Pons (tissue), 1 donor: ENCODE measurements around the gene UBQLN4.
"Not testable (repeated sequence)": the region's sequence is repeated elsewhere in the genome, so short reads cannot be mapped to it uniquely, and the experiment has no call there.

Experiments used
- DNase-seq: peaks from one replicate; pipeline ENCODE4 v3.0.0-alpha.2; 2016; ENCODE audit warnings: low spot score

Gene UBQLN4

DNA sequence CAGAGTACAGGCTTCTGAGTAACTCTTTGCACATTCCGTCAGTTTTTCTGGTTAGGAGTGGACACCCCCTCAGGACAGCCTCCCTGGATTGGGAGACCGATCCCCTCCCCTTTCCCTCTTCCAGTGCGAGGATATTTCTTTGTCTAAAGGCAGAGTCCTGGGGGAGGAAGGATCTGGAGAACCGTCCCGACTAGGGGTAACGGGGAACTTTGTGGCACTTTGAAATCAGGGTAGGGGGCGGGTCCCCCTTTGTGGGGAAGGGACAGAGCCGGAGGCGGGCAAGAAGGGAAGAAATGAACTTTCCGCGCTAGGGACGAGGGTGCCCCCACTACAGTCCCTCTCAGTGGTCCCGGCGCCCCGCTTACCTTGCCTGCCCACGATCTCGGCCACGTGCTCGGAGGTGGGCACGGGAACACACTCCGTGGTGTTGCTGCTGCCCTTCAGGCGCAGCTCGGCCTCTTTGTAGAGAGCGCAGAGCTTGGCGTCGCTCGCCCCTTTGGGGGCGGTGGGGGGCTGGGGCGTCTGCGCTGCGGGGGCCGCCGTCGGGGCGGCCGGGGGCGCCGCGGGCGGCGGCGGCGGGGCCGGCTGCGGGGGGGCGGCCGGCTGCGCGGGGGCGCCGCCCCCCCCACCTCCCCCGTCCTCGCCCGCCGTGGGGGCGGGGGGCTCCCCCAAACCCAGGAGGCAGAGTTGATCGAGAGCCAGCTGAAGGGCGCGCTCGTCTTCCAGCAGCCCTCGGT lies 27.8 kb upstream of the UBQLN4 start:
- DNase-seq = no peak

DNA sequence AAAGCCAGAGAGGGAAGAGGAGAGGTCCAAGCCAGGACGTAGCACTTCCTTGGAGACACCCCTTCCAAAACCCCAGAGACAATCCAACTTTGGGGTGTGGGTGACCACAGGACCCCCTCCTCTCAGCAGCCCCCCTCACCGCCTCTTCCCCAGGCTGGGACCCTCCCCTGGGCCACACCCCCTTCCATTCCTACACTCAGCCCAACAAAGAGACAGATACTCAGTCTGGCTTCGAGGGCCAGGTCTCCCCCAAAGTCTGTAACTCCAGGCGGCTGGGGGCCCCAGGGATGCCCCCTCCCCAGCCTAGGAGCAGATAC lies 27.2 kb upstream of the UBQLN4 start:
- no peak for DNase-seq

DNA sequence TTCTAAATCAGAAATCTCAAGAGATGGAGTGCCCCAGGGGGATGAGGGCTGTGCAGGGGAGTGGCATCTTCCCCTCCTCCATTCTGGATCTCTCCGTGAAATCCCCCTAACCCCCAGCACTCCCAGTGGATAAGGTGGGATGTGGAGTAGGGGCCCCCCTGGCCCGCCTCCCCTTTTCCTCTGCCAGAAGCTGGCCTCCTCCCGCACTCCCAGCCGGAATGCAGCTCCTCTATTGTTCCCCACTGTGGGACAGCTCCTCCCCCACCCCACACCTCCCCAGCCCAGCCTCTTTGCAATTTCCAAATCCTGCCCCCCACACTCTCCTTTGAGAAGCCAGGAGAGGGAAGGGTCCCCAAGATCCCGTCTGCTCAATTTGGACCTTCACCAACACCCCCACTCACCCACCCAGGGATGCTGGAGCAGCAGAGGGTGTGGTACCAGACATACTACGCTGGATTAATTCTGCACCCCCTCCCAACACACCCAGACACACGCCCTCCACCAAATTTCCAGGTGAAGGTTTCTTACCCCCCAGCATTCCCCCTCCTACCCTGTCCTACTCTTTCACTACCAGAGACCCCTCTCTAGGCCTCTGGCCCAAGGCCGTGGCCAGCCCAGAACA lies 26.8 kb upstream of the UBQLN4 start:
- DNase-seq = no peak

GRCh38 chr1:156079762-156080161 lies 26.2 kb upstream of the UBQLN4 start:
- DNase-seq = no peak

DNA sequence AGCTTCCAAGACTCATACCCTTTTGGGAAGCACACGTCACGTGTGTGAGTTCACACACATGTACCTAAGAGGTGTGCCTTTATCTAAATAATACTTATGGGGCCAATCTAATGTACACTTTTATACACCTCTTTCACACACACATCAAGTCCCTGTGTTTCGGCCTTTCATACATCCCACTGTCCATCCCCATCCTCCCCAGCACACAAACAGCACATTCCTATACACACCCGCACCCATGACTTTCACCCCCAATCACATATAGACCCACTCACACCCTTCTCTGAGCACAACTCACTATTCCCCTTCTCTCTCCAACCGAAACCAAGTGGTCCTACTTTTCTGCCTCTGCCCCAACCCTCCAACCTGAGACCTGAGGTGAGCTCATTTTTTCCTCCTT lies 25.1 kb upstream of the UBQLN4 start:
- DNase-seq = no peak

DNA sequence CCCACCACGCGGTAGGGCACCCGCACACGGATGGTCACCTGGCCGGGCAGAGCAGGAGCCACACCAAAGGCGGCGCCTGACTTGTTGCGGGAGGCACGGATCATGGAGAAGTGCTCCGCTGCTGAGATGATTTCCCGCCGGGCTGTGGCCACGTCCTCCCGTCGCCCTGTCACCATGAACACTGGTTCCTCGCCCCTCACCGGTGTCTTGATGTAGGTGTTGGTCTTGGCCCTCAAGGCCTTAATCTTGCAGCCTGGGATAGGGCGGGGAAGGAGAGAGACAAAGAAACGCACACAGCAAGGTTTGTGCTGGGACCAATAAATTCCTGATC lies 23.8 kb upstream of the UBQLN4 start:
- DNase-seq = no peak

DNA sequence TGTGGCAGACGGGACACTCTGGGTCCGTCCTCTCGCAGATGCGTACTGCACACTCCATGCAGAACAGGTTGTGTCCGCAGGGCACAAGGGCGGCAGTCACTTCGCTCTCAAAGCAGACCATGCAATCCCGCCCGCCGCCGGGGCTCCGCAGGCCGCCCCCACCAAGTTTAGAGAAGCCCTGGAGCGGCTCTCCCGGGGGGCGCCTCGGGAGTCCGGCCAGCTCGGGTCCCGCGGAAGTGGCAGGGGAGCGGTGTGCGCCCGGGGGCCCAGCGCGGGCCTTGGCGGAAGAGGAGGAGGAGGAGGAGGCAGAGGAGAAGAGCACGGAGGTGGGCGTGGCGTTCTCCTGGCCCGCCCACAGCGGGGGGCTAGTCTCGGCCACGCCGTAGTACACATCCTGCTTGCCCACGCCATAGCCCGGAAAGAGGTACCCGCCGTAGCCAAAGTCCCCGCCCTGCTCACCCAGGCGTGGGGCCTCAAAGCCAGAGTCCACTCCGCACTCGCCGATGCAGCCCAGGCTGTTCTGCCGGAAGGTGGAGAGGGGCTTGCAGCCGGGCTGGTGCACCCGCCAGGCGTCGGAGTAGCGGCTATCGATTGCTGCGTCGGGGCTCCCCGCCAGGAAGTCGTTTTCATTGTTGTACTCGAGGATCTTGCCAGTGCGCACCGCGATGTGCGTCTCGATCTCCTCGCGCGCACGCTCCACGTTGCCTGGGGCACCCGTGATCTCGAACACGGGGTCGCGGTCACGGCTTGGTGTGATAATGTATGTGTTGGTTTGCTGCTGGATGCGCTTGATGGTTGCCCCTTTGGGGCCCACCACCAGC lies 23.2 kb upstream of the UBQLN4 start:
- DNase-seq = no peak

DNA sequence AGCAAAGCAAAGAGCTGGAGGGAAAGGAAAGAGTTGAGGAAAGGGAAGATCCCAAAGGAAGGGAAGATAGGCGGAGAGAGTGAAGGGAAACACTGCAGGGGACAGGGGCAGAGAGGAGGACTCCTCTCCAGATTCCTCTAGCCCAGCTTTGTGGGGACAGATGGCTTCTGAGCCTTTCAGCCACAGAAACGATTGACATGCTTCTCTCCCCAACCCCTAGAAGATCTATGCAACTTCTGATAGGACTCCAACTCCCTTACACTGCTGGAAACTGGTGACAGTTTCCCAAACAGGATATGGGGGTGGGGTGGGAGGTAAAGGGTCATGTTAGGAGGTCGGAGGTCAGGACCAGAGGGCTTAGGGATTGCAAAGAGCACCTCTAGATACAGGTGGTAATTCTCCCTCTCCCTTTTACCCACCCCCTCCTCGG lies 22.2 kb upstream of the UBQLN4 start:
- DNase-seq = no peak

DNA sequence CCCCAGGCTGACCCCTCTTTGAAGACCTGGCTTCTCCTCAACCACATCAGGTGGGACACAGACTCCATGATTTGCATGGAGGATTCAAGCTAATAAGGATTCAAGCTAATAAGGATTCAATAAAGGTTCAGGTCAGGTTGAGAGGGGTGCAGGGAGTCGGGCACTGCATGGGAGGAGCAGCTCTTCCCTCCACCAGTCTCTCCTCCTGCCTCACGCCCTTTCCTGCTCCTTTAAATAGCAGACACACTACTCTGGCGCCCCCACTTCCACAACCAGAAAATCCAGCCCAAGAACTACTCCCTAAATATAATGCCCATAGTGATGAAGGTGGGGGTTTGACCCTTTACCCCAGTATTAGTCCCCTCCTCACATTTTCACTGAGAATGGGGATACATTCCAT lies 21.6 kb upstream of the UBQLN4 start:
- no peak for DNase-seq

GRCh38 chr1:156074661-156075060 lies 21.1 kb upstream of the UBQLN4 start:
- DNase-seq = no peak

- DNase-seq = no peak
These were observed 20.1 kb upstream of the UBQLN4 start for GRCh38 chr1:156073740-156074139.

- DNase-seq = no peak
These were observed 19.6 kb upstream of the UBQLN4 start for GRCh38 chr1:156073110-156073687.

GRCh38 chr1:156072251-156072650 lies 18.7 kb upstream of the UBQLN4 start:
- DNase-seq = no peak

- not testable (repeated sequence) for DNase-seq
These were observed 17.8 kb upstream of the UBQLN4 start for GRCh38 chr1:156071332-156071816.

DNA sequence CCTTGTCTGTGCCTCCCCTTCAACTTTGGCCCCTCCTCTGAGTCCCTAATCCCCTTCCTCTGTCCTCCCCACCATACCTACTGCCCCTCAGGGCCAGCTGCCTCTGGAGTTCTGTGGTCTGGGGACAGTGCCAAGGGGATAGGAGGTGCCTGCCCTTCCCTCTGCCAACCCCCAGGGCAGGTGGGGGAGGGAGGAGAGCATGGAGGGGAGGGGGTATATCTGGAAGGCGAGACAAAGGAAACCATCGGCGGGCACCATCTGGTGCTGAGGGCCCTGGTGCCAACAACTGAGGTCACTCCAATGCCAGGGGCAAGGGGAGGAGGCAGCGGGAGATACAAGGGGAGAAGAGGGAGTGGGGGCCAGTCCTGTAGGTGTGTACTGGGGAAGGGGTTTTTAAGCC lies 16.9 kb upstream of the UBQLN4 start:
- no peak for DNase-seq

GRCh38 chr1:156069490-156070455 lies 16.2 kb upstream of the UBQLN4 start:
- no peak for DNase-seq

DNA sequence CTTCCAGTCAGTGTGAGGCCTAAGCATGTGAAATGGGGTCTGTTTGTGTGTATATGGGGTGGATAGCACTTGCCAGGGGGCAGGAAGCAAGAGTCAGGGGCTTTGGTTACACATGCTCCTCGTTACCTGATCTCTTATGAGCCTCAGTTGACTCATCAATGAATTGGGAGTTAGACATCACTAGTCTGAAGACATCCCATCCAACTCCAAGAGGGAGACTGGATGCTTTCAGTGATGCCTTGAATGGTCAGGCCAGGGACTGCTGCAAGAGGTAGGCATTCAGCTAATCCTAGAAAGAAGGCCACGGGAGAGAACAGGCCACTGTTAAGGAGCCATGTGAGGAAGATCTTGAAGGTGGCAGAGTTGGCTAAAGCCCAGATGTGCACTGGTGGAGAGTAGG lies 13.7 kb upstream of the UBQLN4 start:
- no peak for DNase-seq

DNA sequence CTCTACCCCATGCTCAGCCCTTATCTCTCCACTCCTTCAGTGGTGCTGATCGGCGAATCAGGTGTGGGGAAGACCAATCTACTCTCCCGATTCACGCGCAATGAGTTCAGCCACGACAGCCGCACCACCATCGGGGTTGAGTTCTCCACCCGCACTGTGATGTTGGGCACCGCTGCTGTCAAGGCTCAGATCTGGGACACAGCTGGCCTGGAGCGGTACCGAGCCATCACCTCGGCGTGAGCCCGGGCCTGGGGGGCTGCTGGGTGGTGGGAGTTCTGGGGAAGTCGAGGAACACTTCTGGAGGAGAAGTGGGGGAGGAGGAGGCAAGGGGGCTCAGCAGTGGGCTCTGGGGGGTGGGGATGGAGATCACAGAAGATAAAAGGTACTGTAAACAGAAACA lies 12.3 kb upstream of the UBQLN4 start:
- DNase-seq = no peak

DNA sequence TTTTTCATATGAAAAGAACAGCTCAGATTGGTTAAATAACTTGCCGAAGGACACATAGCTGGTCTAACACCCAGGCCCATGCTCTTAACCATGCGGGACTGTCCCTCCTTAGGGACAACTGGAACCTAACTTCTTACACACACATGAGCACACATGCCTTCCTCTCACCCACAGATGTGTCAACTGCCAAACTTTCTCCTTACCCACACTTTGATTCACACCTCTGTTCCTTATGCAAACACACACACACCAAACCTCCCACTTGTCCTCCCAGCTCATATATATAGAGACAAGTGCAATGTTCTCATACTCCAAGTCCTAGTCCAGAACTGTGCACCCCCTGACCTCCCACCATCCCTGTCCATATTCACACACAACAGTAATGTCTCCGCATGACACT lies 11.6 kb upstream of the UBQLN4 start:
- no peak for DNase-seq

DNA sequence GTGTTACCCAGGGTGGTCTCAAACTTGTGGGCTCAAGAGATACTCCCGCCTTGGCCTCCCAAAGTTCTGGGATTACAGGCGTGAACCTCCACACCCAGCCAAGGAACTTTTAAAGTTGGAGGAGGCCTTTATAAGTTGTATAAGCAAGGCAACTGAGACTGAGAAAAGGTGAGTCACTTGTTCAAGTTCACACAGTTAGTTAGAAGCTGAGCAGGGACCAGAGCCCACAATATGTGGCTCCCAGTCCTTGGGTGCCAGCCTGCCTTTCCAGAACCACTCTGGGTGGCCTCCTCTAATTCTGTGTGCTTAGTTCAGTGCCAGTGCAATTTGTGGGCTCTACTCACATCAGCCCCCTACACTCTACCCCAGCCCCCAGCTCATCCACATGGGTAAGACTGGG lies 11.0 kb upstream of the UBQLN4 start:
- DNase-seq = no peak

GRCh38 chr1:156063997-156064285 lies 10.3 kb upstream of the UBQLN4 start:
- DNase-seq = no peak

DNA sequence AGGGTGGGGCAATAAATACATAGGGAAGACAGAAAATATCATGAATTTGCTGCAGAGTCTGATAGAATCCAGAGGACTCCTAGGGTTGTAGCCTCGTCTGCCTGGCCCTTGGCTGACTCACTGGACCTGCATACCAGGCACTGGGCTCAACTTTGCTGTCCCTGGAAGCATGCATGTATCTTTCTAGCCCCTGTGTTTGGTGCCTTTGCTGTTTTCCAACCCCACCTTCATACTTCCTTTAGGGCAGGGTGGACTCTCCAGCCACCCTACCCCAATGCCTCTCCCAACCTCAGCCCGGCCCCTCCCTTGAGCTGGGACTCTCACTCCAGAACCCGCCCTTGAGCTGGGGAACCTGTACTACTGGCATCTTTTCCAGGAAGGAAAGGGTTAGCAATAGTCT lies 8.6 kb upstream of the UBQLN4 start:
- no peak for DNase-seq
